Endodermal cell (in vitro differentiated cells): Measurements from ENCODE around the gene CELA1. TPM values are rescaled to one million over a fixed set of nuclear protein-coding genes. Genes with fewer than 3 reads are reported as not detected.

Source experiments
- DNase-seq: peaks from one replicate; pipeline ENCODE4 v3.0.0-alpha.2; 2017
- H3K27ac ChIP-seq: 2 replicates; pipeline ENCODE4 v1.5.1; 2013; ENCODE audit warnings: mild to moderate bottlenecking, low read depth, low read length, moderate library complexity
- H3K27me3 ChIP-seq: 2 replicates; pipeline ENCODE4 v1.6.1; 2013; ENCODE audit warnings: mild to moderate bottlenecking, low read length, moderate library complexity; ENCODE audit not compliant: insufficient read depth, control insufficient read depth, poor library complexity, severe bottlenecking
- H3K36me3 ChIP-seq: 2 replicates; pipeline ENCODE4 v1.7.0; 2013; ENCODE audit warnings: mild to moderate bottlenecking, low read length, moderate library complexity; ENCODE audit not compliant: control insufficient read depth, insufficient read depth
- H3K4me1 ChIP-seq: one replicate; pipeline ENCODE4 v1.7.0; 2013; ENCODE audit warnings: low read length; ENCODE audit not compliant: control insufficient read depth, insufficient read depth
- H3K4me3 ChIP-seq: 2 replicates; pipeline ENCODE4 v1.5.1; 2013; ENCODE audit warnings: mild to moderate bottlenecking, low read length, moderate library complexity
- H3K9ac ChIP-seq: 2 replicates; pipeline ENCODE4 v1.6.1; 2013; ENCODE audit warnings: mild to moderate bottlenecking, low read length, moderate library complexity; ENCODE audit not compliant: poor library complexity, severe bottlenecking; ENCODE audit errors: extremely low read depth
- H3K9me3 ChIP-seq: 2 replicates; pipeline ENCODE4 v1.6.1; 2013; ENCODE audit warnings: mild to moderate bottlenecking, low read length, moderate library complexity; ENCODE audit not compliant: control insufficient read depth
- H3K27ac Mint-ChIP-seq: 2 replicates; pipeline ENCODE4 v1.8.0; 2020; ENCODE audit warnings: mixed read lengths
- H3K27me3 Mint-ChIP-seq: 2 replicates; pipeline ENCODE4 v1.8.0; 2021; ENCODE audit warnings: mild to moderate bottlenecking, mixed read lengths; ENCODE audit not compliant: insufficient read depth
- H3K36me3 Mint-ChIP-seq: 2 replicates; pipeline ENCODE4 v1.8.0; 2020; ENCODE audit warnings: low read depth, mixed read lengths
- H3K4me1 Mint-ChIP-seq: 2 replicates; pipeline ENCODE4 v1.8.0; 2020; ENCODE audit warnings: mixed read lengths
- H3K4me3 Mint-ChIP-seq: 2 replicates; pipeline ENCODE4 v1.8.0; 2020; ENCODE audit warnings: mild to moderate bottlenecking, moderate library complexity, mixed read lengths
- H3K9me3 Mint-ChIP-seq: 2 replicates; pipeline ENCODE4 v1.8.0; 2020; ENCODE audit warnings: mild to moderate bottlenecking, mixed read lengths
- CTCF ChIP-seq: fragments of 200-600 bp; sonication (generic); conservative IDR thresholded peaks from 2 replicates; pipeline ENCODE4 v1.5.0; 2021; ENCODE audit warnings: antibody characterized with exemption, mild to moderate bottlenecking
- WGBS, 2 experiments: methylation state at CpG; one replicate each; pipeline versions ENCODE4 v1.1.5 to v1.1.7; 2013; ENCODE audit warnings: missing lambda C conversion rate in 2 of 2, mixed read lengths in 1 of 2; ENCODE audit not compliant: insufficient coverage in 1 of 2, insufficient read length in 1 of 2; 5-methylcytosine and 5-hydroxymethylcytosine counted together
- total RNA-seq, 2 donors: library from RNA; stranded (reverse); fragmentation: NEBNext Ultra II Directional in 1 of 2; extraction: Animal tissue kit (Norgen Biotek cat#: 25700) in 1 of 2; gene quantifications; 2 replicates in 1 of 2; 3 replicates in 1 of 2; pipeline ENCODE4 v1.2.1, GENCODE V29; 2021

Gene CELA1
- total RNA-seq, 2 donors from 2014 or later, result not detected

DNA sequence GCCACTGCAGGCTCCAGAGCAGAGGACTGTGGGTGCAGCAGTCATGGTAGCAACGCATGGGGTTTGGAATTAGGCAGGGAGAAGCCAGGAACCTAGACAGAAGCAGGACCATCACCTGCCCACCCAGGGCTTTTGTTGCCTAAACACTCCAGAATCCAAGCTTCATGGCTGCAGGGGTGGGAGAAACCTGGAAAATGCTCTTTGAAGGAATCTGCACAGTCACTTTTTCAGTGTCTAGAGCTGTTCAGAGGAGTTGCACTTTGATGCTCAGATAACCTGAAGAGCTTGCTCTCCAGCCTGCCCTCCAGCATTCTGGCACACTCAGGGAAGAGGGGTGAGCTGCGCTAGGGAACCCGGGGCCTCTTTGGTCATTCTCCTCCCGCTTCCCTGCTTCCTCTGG, 1.6 kb upstream of the CELA1 start:
- 88 to 95% methylated on average over 4 of the region's 4 CpGs for WGBS, 2 experiments
- H3K27me3 ChIP-seq, result no peaks in the 10 kb centered on the region
- no peaks in the 10 kb centered on the region for H3K36me3 ChIP-seq
- DNase-seq, result no peak
- H3K27ac ChIP-seq, result no peak overlapping the region
- no peaks in the 10 kb centered on the region for H3K36me3 Mint-ChIP-seq
- no peaks in the 10 kb centered on the region for H3K9me3 Mint-ChIP-seq
- no peak overlapping the region for H3K9ac ChIP-seq
- no peak overlapping the region for H3K4me3 Mint-ChIP-seq
- no peak for TF ChIP-seq CTCF
- H3K27ac Mint-ChIP-seq, result no peak overlapping the region
- peaks cover 14% of the 10 kb centered on the region for H3K4me1 Mint-ChIP-seq
- no peaks in the 10 kb centered on the region for H3K9me3 ChIP-seq
- H3K4me3 ChIP-seq, result no peak overlapping the region
- H3K4me1 ChIP-seq, result peaks cover 3% of the 10 kb centered on the region
- H3K27me3 Mint-ChIP-seq, result peaks cover 2% of the 10 kb centered on the region

- no peaks in the 10 kb centered on the region for H3K9me3 Mint-ChIP-seq
- no peak overlapping the region for H3K4me3 Mint-ChIP-seq
- WGBS, 2 experiments, result 67 to 77% methylated on average over 1 to 7 of the region's 7 CpGs
- Histone ChIP-seq H3K9ac (no peak overlapping the region), H3K27me3 (no peaks in the 10 kb centered on the region), H3K9me3 (no peaks in the 10 kb centered on the region), H3K4me3 (no peak overlapping the region), H3K27ac (no peak overlapping the region), H3K4me1 (no peaks in the 10 kb centered on the region), H3K36me3 (no peaks in the 10 kb centered on the region)
- DNase-seq, result peak; percentile 67
- peaks cover 18% of the 10 kb centered on the region for H3K4me1 Mint-ChIP-seq
- no peak overlapping the region for H3K27ac Mint-ChIP-seq
- no peaks in the 10 kb centered on the region for H3K36me3 Mint-ChIP-seq
- no peak for TF ChIP-seq CTCF
- peaks cover 2% of the 10 kb centered on the region for H3K27me3 Mint-ChIP-seq
Measured at GRCh38 chr12:51345681-51346080, 798 bp downstream of the CELA1 start.

DNA sequence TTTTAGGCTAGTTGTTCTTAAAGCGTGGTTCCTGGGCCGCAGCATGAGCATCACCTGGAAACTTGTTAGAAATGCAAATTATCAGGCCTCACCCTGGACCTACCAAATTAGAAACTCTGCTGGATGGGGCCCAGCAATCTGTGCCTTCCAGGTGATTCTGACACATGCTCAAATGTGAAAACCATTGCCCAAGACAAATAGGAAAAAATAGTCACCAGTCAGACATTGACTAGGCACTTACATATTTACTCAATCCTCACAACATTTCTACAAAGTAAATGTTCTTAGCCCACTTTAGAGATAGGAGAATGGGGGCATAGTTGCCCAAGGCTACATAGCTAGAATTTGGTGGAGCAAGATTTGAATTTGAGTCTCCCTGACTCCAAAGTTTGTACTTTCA, 3.3 kb downstream of the CELA1 start:
- H3K27me3 Mint-ChIP-seq, result peaks cover under 1% of the 10 kb centered on the region
- H3K27ac ChIP-seq, result no peak overlapping the region
- WGBS, 2 experiments, result 92 to 96% methylated on average over 2 of the region's 2 CpGs
- no peak overlapping the region for H3K9ac ChIP-seq
- no peak overlapping the region for H3K4me3 ChIP-seq
- H3K27ac Mint-ChIP-seq, result no peak overlapping the region
- H3K36me3 ChIP-seq, result no peaks in the 10 kb centered on the region
- no peaks in the 10 kb centered on the region for H3K9me3 Mint-ChIP-seq
- H3K27me3 ChIP-seq, result no peaks in the 10 kb centered on the region
- H3K36me3 Mint-ChIP-seq, result no peaks in the 10 kb centered on the region
- H3K4me1 Mint-ChIP-seq, result peaks cover 18% of the 10 kb centered on the region
- H3K4me3 Mint-ChIP-seq, result no peak overlapping the region
- H3K4me1 ChIP-seq, result no peaks in the 10 kb centered on the region
- DNase-seq, result no peak
- no peak for TF ChIP-seq CTCF
- no peaks in the 10 kb centered on the region for H3K9me3 ChIP-seq
